COR-L47 (cell line): ENCODE results near the gene WDR72.

ENCODE experiments used
- DNase-seq: peaks from one replicate; lab custom pipeline; 2025; lab: John Stamatoyannopoulos, UW

Gene WDR72

GRCh38 chr15:53534105-53534839, 225.2 kb downstream of the WDR72 start:
- no peak for DNase-seq

- DNase-seq: no peak
These were observed 228.7 kb downstream of the WDR72 start for GRCh38 chr15:53530761-53531160.

- DNase-seq: no peak
These were observed 231.5 kb downstream of the WDR72 start for GRCh38 chr15:53527996-53528395.

- no peak for DNase-seq
These were observed 233.6 kb downstream of the WDR72 start for GRCh38 chr15:53525894-53526293.

GRCh38 chr15:53522991-53523390, 236.5 kb downstream of the WDR72 start:
- DNase-seq: peak; percentile 59

GRCh38 chr15:53520996-53521395, 238.5 kb downstream of the WDR72 start:
- no peak for DNase-seq

- DNase-seq: no peak
These were observed 246.0 kb downstream of the WDR72 start for GRCh38 chr15:53513431-53513830.

- DNase-seq: no peak
These were observed 247.4 kb downstream of the WDR72 start for GRCh38 chr15:53512029-53512428.

- DNase-seq: no peak
These were observed 248.3 kb downstream of the WDR72 start for GRCh38 chr15:53511175-53511574.

GRCh38 chr15:53506370-53506769, 253.1 kb downstream of the WDR72 start:
- no peak for DNase-seq

GRCh38 chr15:53498996-53499395, 260.5 kb downstream of the WDR72 start:
- DNase-seq: no peak

GRCh38 chr15:53490341-53490740, 269.1 kb downstream of the WDR72 start:
- DNase-seq: no peak

- DNase-seq: no peak
These were observed 277.4 kb downstream of the WDR72 start for GRCh38 chr15:53482055-53482454.

GRCh38 chr15:53477981-53478766, 281.3 kb downstream of the WDR72 start:
- no peak for DNase-seq

- no peak for DNase-seq
These were observed 285.6 kb downstream of the WDR72 start for GRCh38 chr15:53473886-53474285.

- DNase-seq: no peak
These were observed 286.0 kb downstream of the WDR72 start for GRCh38 chr15:53473435-53473834.

- no peak for DNase-seq
These were observed 286.6 kb downstream of the WDR72 start for GRCh38 chr15:53472883-53473282.

GRCh38 chr15:53472210-53472609, 287.3 kb downstream of the WDR72 start:
- no peak for DNase-seq

- DNase-seq: no peak
These were observed 288.7 kb downstream of the WDR72 start for GRCh38 chr15:53470743-53471142.

GRCh38 chr15:53469422-53469821, 290.0 kb downstream of the WDR72 start:
- DNase-seq: no peak
